Brain microvascular endothelial cell (primary cell): ENCODE data around the gene HDAC8.
"Not testable (repeated sequence)": the region's sequence is repeated elsewhere in the genome, so short reads cannot be mapped to it uniquely, and the experiment has no call there.

Source experiments
- DNase-seq: peaks from one replicate; pipeline ENCODE4 v3.0.0-alpha.2; 2020
- H3K27ac ChIP-seq: fragments of 250-450 bp; sonication (Bioruptor Pico); 2 replicates; pipeline ENCODE4 v1.5.1; 2020; ENCODE audit warnings: mild to moderate bottlenecking, moderate library complexity
- H3K27me3 ChIP-seq: fragments of 250-450 bp; sonication (Bioruptor Pico); replicated peaks from 2 replicates; pipeline ENCODE4 v1.5.1; 2020; ENCODE audit warnings: mild to moderate bottlenecking
- H3K36me3 ChIP-seq: fragments of 250-450 bp; sonication (Bioruptor Pico); replicated peaks from 2 replicates; pipeline ENCODE4 v1.5.1; 2020; ENCODE audit warnings: mild to moderate bottlenecking
- H3K4me3 ChIP-seq: 2 replicates; pipeline ENCODE4 v1.5.1; 2011; ENCODE audit warnings: low read depth, mild to moderate bottlenecking, control low read depth, low read length, moderate library complexity
- CTCF ChIP-seq: IDR thresholded peaks from 2 replicates; pipeline ENCODE4 v1.5.1; 2011; ENCODE audit warnings: low read depth, mild to moderate bottlenecking, moderate library complexity, low read length, control low read depth, inconsistent platforms; ENCODE audit errors: missing control alignments
- in situ Hi-C: cut with HindIII; loops from 2 replicates; pipeline ENCODE4 v1.10.0; 2017; ENCODE audit warnings: low sequenced_read_pairs, low pct_ligation_motif_present

The HDAC8 gene

GRCh38 chrX:72346302-72346949 lies 226.2 kb downstream of the HDAC8 start:
- Histone ChIP-seq H3K27ac (no peak overlapping the region), H3K4me3 (no peak overlapping the region), H3K36me3 (no peaks in the 10 kb centered on the region), H3K27me3 (peaks cover 6% of the 10 kb centered on the region)
- in situ Hi-C loops, result no loop called here
- no peak for TF ChIP-seq CTCF
- no peak for DNase-seq

- no peak for TF ChIP-seq CTCF
- H3K36me3 ChIP-seq, result no peaks in the 10 kb centered on the region
- no peak overlapping the region for H3K27ac ChIP-seq
- in situ Hi-C loops, result no loop called here
- peaks cover 2% of the 10 kb centered on the region for H3K27me3 ChIP-seq
- no peak for DNase-seq
- H3K4me3 ChIP-seq, result no peak overlapping the region
These were observed 232.0 kb downstream of the HDAC8 start for GRCh38 chrX:72340626-72341025.

GRCh38 chrX:72340041-72340440 lies 232.6 kb downstream of the HDAC8 start:
- H3K27me3 ChIP-seq, result peaks cover 2% of the 10 kb centered on the region
- DNase-seq, result no peak
- no peaks in the 10 kb centered on the region for H3K36me3 ChIP-seq
- in situ Hi-C loops, result no loop called here
- H3K4me3 ChIP-seq, result no peak overlapping the region
- no peak overlapping the region for H3K27ac ChIP-seq
- no peak for TF ChIP-seq CTCF

GRCh38 chrX:72330131-72330530 lies 242.5 kb downstream of the HDAC8 start:
- H3K27me3 ChIP-seq, result no peaks in the 10 kb centered on the region

GRCh38 chrX:72326605-72327300 lies 245.9 kb downstream of the HDAC8 start:
- no peak for TF ChIP-seq CTCF
- peaks cover 2% of the 10 kb centered on the region for H3K27me3 ChIP-seq

More at GRCh38 chrX:72330131-72330530, 242.5 kb downstream of the HDAC8 start:
- no peaks in the 10 kb centered on the region for H3K36me3 ChIP-seq
- no peak for DNase-seq
- H3K4me3 ChIP-seq, result no peak overlapping the region
- H3K27ac ChIP-seq, result no peak overlapping the region
- TF ChIP-seq CTCF, result no peak
- in situ Hi-C loops, result no loop called here

GRCh38 chrX:72319651-72320050 lies 253.0 kb downstream of the HDAC8 start:
- H3K4me3 ChIP-seq, DNase-seq, H3K36me3 ChIP-seq, H3K27me3 ChIP-seq, in situ Hi-C loops, H3K27ac ChIP-seq: not testable (repeated sequence)

More at GRCh38 chrX:72326605-72327300, 245.9 kb downstream of the HDAC8 start:
- Histone ChIP-seq H3K4me3 (no peak overlapping the region), H3K27ac (no peak overlapping the region), H3K36me3 (no peaks in the 10 kb centered on the region)
- in situ Hi-C loops, result no loop called here
- DNase-seq, result no peak
